CD4-positive, CD25-positive, alpha-beta regulatory T cell (primary cell): Measurements from ENCODE around the gene TMED8. TPM values are rescaled to one million over a fixed set of nuclear protein-coding genes. Genes with fewer than 3 reads are reported as not detected.

ENCODE experiments used
- ATAC-seq, 2 donors: fragments of 150-1000 bp; cut with Tn5 transposase; one replicate each; pipeline ENCODE4 v1.10.0; 2021; ENCODE audit warnings: low read depth in 2 of 2, moderate number of reproducible peaks in 2 of 2, moderate library complexity in 1 of 2
- DNase-seq, 3 donors: peaks; one replicate each; pipeline versions ENCODE4 v3.0.0 to v3.0.0-alpha.2; 2012 to 2022; ENCODE audit warnings: mixed read lengths in 1 of 3
- H3K27ac ChIP-seq: one replicate; pipeline ENCODE4 v1.7.0; 2013; ENCODE audit warnings: mild to moderate bottlenecking, low read length; ENCODE audit not compliant: insufficient read depth, poor library complexity, severe bottlenecking
- H3K27me3 ChIP-seq: one replicate; pipeline ENCODE4 v1.7.0; 2013; ENCODE audit warnings: low read length; ENCODE audit not compliant: control insufficient read depth, insufficient read depth
- H3K36me3 ChIP-seq: one replicate; pipeline ENCODE4 v1.7.0; 2013; ENCODE audit warnings: mild to moderate bottlenecking, low read length, moderate library complexity; ENCODE audit not compliant: control insufficient read depth, insufficient read depth
- H3K4me1 ChIP-seq: 2 replicates; pipeline ENCODE4 v1.7.0; 2013; ENCODE audit warnings: mild to moderate bottlenecking, low read length; ENCODE audit not compliant: insufficient read depth, control insufficient read depth, poor library complexity, severe bottlenecking
- H3K4me3 ChIP-seq: one replicate; pipeline ENCODE4 v1.7.0; 2013; ENCODE audit warnings: low read depth, mild to moderate bottlenecking, low read length, moderate library complexity
- H3K9me3 ChIP-seq, 2 experiments: 1 replicate in 1 of 2; 2 replicates in 1 of 2; pipeline ENCODE4 v1.7.0; 2013; ENCODE audit warnings: low read length in 2 of 2, mild to moderate bottlenecking in 1 of 2, moderate library complexity in 1 of 2; ENCODE audit not compliant: control insufficient read depth in 2 of 2
- H3K27ac Mint-ChIP-seq, 3 donors: one replicate each; pipeline ENCODE4 v1.8.0; 2020 to 2022; ENCODE audit warnings: mild to moderate bottlenecking in 3 of 3, mixed read lengths in 3 of 3, moderate library complexity in 2 of 3
- H3K27me3 Mint-ChIP-seq: one replicate; pipeline ENCODE4 v1.8.0; 2022; ENCODE audit warnings: mild to moderate bottlenecking, mixed read lengths
- H3K36me3 Mint-ChIP-seq: one replicate; pipeline ENCODE4 v1.8.0; 2020; ENCODE audit warnings: mixed read lengths
- H3K4me1 Mint-ChIP-seq, 4 donors: one replicate each; pipeline ENCODE4 v1.8.0; 2020 to 2022; ENCODE audit warnings: mixed read lengths in 4 of 4, mild to moderate bottlenecking in 1 of 4
- H3K4me3 Mint-ChIP-seq, 4 donors: one replicate each; pipeline ENCODE4 v1.8.0; 2020 to 2022; ENCODE audit warnings: mild to moderate bottlenecking in 4 of 4, mixed read lengths in 4 of 4, moderate library complexity in 3 of 4
- H3K9me3 Mint-ChIP-seq, 7 donors: one replicate each; pipeline ENCODE4 v1.8.0; 2020 to 2022; ENCODE audit warnings: mixed read lengths in 7 of 7, mild to moderate bottlenecking in 3 of 7, moderate library complexity in 2 of 7
- polyA plus RNA-seq, 4 donors: library from polyadenylated mRNA; unstranded; fragments of 300-500 nt; fragmentation: Illumina TruSeq; gene quantifications; one replicate each; pipeline ENCODE4 v1.2.3, GENCODE V29; 2021
- total RNA-seq: library from RNA; stranded (reverse); gene quantifications from one replicate; pipeline ENCODE4 v1.2.3, GENCODE V29; 2022

The TMED8 gene
- total and polyA plus RNA-seq, 5 donors from 2014 or later, result 4.3 to 10.5 (median 5.0) TPM

- H3K27ac Mint-ChIP-seq, result no peak overlapping the region
- Histone ChIP-seq H3K9me3 (no peaks in the 10 kb centered on the region), H3K36me3 (no peaks in the 10 kb centered on the region), H3K27ac (no peak overlapping the region), H3K4me3 (no peak overlapping the region), H3K4me1 (no peaks in the 10 kb centered on the region), H3K27me3 (no peaks in the 10 kb centered on the region)
- no peak for DNase-seq
- H3K4me1 Mint-ChIP-seq, result peaks cover 0 to 7% (median 4%) of the 10 kb centered on the region in 4 donors
- no peaks in the 10 kb centered on the region for H3K27me3 Mint-ChIP-seq
- H3K36me3 Mint-ChIP-seq, result peaks cover 3% of the 10 kb centered on the region
- no peaks in the 10 kb centered on the region for H3K9me3 Mint-ChIP-seq
- ATAC-seq, result no peak
- no peak overlapping the region for H3K4me3 Mint-ChIP-seq
Measured at GRCh38 chr14:77314043-77314442, 62.9 kb downstream of the TMED8 start.

GRCh38 chr14:77313371-77313770 is 63.5 kb downstream of the TMED8 start:
- no peaks in the 10 kb centered on the region for H3K27me3 Mint-ChIP-seq
- H3K9me3 ChIP-seq, result no peaks in the 10 kb centered on the region

GRCh38 chr14:77311217-77311616 is 65.7 kb downstream of the TMED8 start:
- H3K9me3 Mint-ChIP-seq, result no peaks in the 10 kb centered on the region
- no peak overlapping the region for H3K27ac Mint-ChIP-seq
- Histone ChIP-seq H3K4me3 (no peak overlapping the region), H3K4me1 (no peaks in the 10 kb centered on the region), H3K27me3 (no peaks in the 10 kb centered on the region), H3K36me3 (no peaks in the 10 kb centered on the region), H3K9me3 (no peaks in the 10 kb centered on the region), H3K27ac (no peak overlapping the region)
- ATAC-seq, result no peak
- H3K4me3 Mint-ChIP-seq, result no peak overlapping the region
- H3K36me3 Mint-ChIP-seq, result peaks cover 8% of the 10 kb centered on the region
- H3K4me1 Mint-ChIP-seq, result peaks cover 0 to 6% (median 4%) of the 10 kb centered on the region in 4 donors
- DNase-seq, result no peak
- H3K27me3 Mint-ChIP-seq, result no peaks in the 10 kb centered on the region

More at GRCh38 chr14:77313371-77313770, 63.5 kb downstream of the TMED8 start:
- Histone ChIP-seq H3K4me1 (no peaks in the 10 kb centered on the region), H3K27ac (no peak overlapping the region), H3K27me3 (no peaks in the 10 kb centered on the region), H3K4me3 (no peak overlapping the region), H3K36me3 (no peaks in the 10 kb centered on the region)
- DNase-seq (no peak), ATAC-seq (no peak)
- no peaks in the 10 kb centered on the region for H3K9me3 Mint-ChIP-seq
- peaks cover 0 to 7% (median 4%) of the 10 kb centered on the region in 4 donors for H3K4me1 Mint-ChIP-seq
- no peak overlapping the region for H3K4me3 Mint-ChIP-seq
- no peak overlapping the region for H3K27ac Mint-ChIP-seq
- H3K36me3 Mint-ChIP-seq, result peaks cover 8% of the 10 kb centered on the region

GRCh38 chr14:77310026-77310425 is 66.9 kb downstream of the TMED8 start:
- H3K4me1 Mint-ChIP-seq, result no peaks in the 10 kb centered on the region
- H3K36me3 ChIP-seq, result no peaks in the 10 kb centered on the region
- H3K9me3 Mint-ChIP-seq, result no peaks in the 10 kb centered on the region
- DNase-seq, result no peak
- H3K4me1 ChIP-seq, result no peaks in the 10 kb centered on the region
- no peak overlapping the region for H3K27ac ChIP-seq
- no peaks in the 10 kb centered on the region for H3K27me3 Mint-ChIP-seq
- no peak overlapping the region for H3K4me3 ChIP-seq
- peaks cover 8% of the 10 kb centered on the region for H3K36me3 Mint-ChIP-seq
- no peaks in the 10 kb centered on the region for H3K27me3 ChIP-seq
- H3K27ac Mint-ChIP-seq, result no peak overlapping the region
- no peaks in the 10 kb centered on the region for H3K9me3 ChIP-seq
- no peak for ATAC-seq
- H3K4me3 Mint-ChIP-seq, result no peak overlapping the region

GRCh38 chr14:77309131-77309530 is 67.8 kb downstream of the TMED8 start:
- Histone ChIP-seq H3K27me3 (no peaks in the 10 kb centered on the region), H3K4me3 (no peak overlapping the region), H3K9me3 (no peaks in the 10 kb centered on the region), H3K27ac (no peak overlapping the region), H3K4me1 (no peaks in the 10 kb centered on the region), H3K36me3 (no peaks in the 10 kb centered on the region)
- no peaks in the 10 kb centered on the region for H3K4me1 Mint-ChIP-seq
- ATAC-seq (no peak), DNase-seq (no peak)
- no peak overlapping the region for H3K27ac Mint-ChIP-seq
- no peaks in the 10 kb centered on the region for H3K27me3 Mint-ChIP-seq
- no peaks in the 10 kb centered on the region for H3K9me3 Mint-ChIP-seq
- peaks cover 13% of the 10 kb centered on the region for H3K36me3 Mint-ChIP-seq
- no peak overlapping the region for H3K4me3 Mint-ChIP-seq

- Mint-ChIP-seq H3K27ac (no peak overlapping the region), H3K36me3 (peaks cover 22% of the 10 kb centered on the region), H3K9me3 (no peaks in the 10 kb centered on the region), H3K4me1 (peaks cover 5 to 10% (median 7%) of the 10 kb centered on the region in 4 donors), H3K27me3 (no peaks in the 10 kb centered on the region), H3K4me3 (no peak overlapping the region)
- no peaks in the 10 kb centered on the region for H3K36me3 ChIP-seq
- no peaks in the 10 kb centered on the region for H3K9me3 ChIP-seq
- H3K27me3 ChIP-seq, result no peaks in the 10 kb centered on the region
- DNase-seq, result no peak
- no peak for ATAC-seq
- H3K4me1 ChIP-seq, result no peaks in the 10 kb centered on the region
- no peak overlapping the region for H3K27ac ChIP-seq
- H3K4me3 ChIP-seq, result no peak overlapping the region
Measured at GRCh38 chr14:77306851-77307496, 69.9 kb downstream of the TMED8 start.

- Histone ChIP-seq H3K27me3 (no peaks in the 10 kb centered on the region), H3K36me3 (no peaks in the 10 kb centered on the region), H3K4me3 (no peak overlapping the region), H3K9me3 (no peaks in the 10 kb centered on the region), H3K27ac (no peak overlapping the region), H3K4me1 (no peaks in the 10 kb centered on the region)
- H3K4me1 Mint-ChIP-seq, result peaks cover 5 to 10% (median 7%) of the 10 kb centered on the region in 4 donors
- ATAC-seq, result no peak
- no peak for DNase-seq
- no peaks in the 10 kb centered on the region for H3K9me3 Mint-ChIP-seq
- peaks cover 22% of the 10 kb centered on the region for H3K36me3 Mint-ChIP-seq
- H3K27me3 Mint-ChIP-seq, result no peaks in the 10 kb centered on the region
- H3K27ac Mint-ChIP-seq, result no peak overlapping the region
- no peak overlapping the region for H3K4me3 Mint-ChIP-seq
Measured at GRCh38 chr14:77306416-77306815, 70.5 kb downstream of the TMED8 start.

- H3K4me1 ChIP-seq, result no peaks in the 10 kb centered on the region
- H3K27me3 ChIP-seq, result no peaks in the 10 kb centered on the region
- H3K27ac Mint-ChIP-seq, result no peak overlapping the region
- no peak for ATAC-seq
- no peaks in the 10 kb centered on the region for H3K9me3 ChIP-seq
- H3K4me1 Mint-ChIP-seq, result peaks cover 5 to 10% (median 7%) of the 10 kb centered on the region in 4 donors
- DNase-seq, result no peak
- H3K27me3 Mint-ChIP-seq, result no peaks in the 10 kb centered on the region
- no peak overlapping the region for H3K4me3 Mint-ChIP-seq
- peaks cover 22% of the 10 kb centered on the region for H3K36me3 Mint-ChIP-seq
- no peak overlapping the region for H3K4me3 ChIP-seq
- no peak overlapping the region for H3K27ac ChIP-seq
- H3K9me3 Mint-ChIP-seq, result no peaks in the 10 kb centered on the region
- no peaks in the 10 kb centered on the region for H3K36me3 ChIP-seq
Measured at GRCh38 chr14:77305696-77306095, 71.2 kb downstream of the TMED8 start.
